Neural crest cell (in vitro differentiated cells): Measurements from ENCODE around the gene CRCP. TPM values are rescaled to one million over a fixed set of nuclear protein-coding genes. Genes with fewer than 3 reads are reported as not detected.
A peak's percentile ranks its signal among the peaks of the same experiment; 100 is the strongest.
"Not testable (repeated sequence)": the region's sequence is repeated elsewhere in the genome, so short reads cannot be mapped to it uniquely, and the experiment has no call there.

ENCODE experiments used
- DNase-seq: peaks from one replicate; pipeline ENCODE4 v3.0.0; 2021; ENCODE audit warnings: low read depth, mixed read lengths, low spot score
- H3K27ac Mint-ChIP-seq: one replicate; pipeline ENCODE4 v1.8.0; 2021; ENCODE audit warnings: mild to moderate bottlenecking, mixed read lengths; ENCODE audit not compliant: unreplicated experiment
- H3K27me3 Mint-ChIP-seq: 2 replicates; pipeline ENCODE4 v1.8.0; 2021; ENCODE audit warnings: low read depth, mild to moderate bottlenecking, mixed read lengths
- H3K36me3 Mint-ChIP-seq: 2 replicates; pipeline ENCODE4 v1.8.0; 2021; ENCODE audit warnings: low read depth, mild to moderate bottlenecking, mixed read lengths
- H3K4me1 Mint-ChIP-seq: 2 replicates; pipeline ENCODE4 v1.8.0; 2021; ENCODE audit warnings: mixed read lengths
- H3K4me3 Mint-ChIP-seq: one replicate; pipeline ENCODE4 v1.8.0; 2021; ENCODE audit warnings: mild to moderate bottlenecking, mixed read lengths
- H3K9me3 Mint-ChIP-seq: 2 replicates; pipeline ENCODE4 v1.8.0; 2021; ENCODE audit warnings: mixed read lengths
- total RNA-seq: library from RNA; stranded (reverse); gene quantifications from 2 replicates; pipeline ENCODE4 v1.2.1, GENCODE V29; 2021
- TF ChIP-seq, protein P1 (sequence below): fragments of 200-600 bp; sonication (generic); conservative IDR thresholded peaks from 2 replicates; pipeline ENCODE4 v1.5.0; 2021; ENCODE audit warnings: antibody characterized with exemption, mild to moderate bottlenecking

The CRCP gene
- total RNA-seq, 1 donor from 2014 or later, result 38.0 TPM

DNA sequence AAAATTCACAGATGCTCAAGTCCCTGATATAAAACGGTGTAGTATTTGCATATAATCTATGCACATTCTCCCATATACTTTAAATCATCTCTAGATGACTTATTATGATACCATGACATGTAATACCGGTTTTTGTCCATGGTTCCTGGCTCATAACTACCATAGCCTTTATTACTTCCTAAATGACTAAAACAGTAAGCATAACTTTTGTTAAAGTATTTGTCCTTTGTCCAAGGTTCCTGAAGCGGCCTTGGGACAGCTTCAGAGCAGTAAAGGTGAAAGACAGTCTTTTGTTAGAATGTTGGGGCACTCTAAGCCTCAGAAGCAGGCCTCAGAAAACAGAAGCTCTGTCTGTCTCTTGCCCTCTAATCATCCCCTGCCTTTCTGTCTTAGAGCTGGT lies 4.0 kb downstream of the CRCP start:
- Mint-ChIP-seq H3K36me3 (peaks cover 5% of the 10 kb centered on the region), H3K9me3 (no peaks in the 10 kb centered on the region), H3K27ac (no peak overlapping the region), H3K4me1 (peaks cover 44% of the 10 kb centered on the region), H3K4me3 (peak overlapping the region; percentile 13), H3K27me3 (no peaks in the 10 kb centered on the region)
- TF ChIP-seq, protein P1, sequence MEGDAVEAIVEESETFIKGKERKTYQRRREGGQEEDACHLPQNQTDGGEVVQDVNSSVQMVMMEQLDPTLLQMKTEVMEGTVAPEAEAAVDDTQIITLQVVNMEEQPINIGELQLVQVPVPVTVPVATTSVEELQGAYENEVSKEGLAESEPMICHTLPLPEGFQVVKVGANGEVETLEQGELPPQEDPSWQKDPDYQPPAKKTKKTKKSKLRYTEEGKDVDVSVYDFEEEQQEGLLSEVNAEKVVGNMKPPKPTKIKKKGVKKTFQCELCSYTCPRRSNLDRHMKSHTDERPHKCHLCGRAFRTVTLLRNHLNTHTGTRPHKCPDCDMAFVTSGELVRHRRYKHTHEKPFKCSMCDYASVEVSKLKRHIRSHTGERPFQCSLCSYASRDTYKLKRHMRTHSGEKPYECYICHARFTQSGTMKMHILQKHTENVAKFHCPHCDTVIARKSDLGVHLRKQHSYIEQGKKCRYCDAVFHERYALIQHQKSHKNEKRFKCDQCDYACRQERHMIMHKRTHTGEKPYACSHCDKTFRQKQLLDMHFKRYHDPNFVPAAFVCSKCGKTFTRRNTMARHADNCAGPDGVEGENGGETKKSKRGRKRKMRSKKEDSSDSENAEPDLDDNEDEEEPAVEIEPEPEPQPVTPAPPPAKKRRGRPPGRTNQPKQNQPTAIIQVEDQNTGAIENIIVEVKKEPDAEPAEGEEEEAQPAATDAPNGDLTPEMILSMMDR, result no peak
- DNase-seq, result no peak

DNA sequence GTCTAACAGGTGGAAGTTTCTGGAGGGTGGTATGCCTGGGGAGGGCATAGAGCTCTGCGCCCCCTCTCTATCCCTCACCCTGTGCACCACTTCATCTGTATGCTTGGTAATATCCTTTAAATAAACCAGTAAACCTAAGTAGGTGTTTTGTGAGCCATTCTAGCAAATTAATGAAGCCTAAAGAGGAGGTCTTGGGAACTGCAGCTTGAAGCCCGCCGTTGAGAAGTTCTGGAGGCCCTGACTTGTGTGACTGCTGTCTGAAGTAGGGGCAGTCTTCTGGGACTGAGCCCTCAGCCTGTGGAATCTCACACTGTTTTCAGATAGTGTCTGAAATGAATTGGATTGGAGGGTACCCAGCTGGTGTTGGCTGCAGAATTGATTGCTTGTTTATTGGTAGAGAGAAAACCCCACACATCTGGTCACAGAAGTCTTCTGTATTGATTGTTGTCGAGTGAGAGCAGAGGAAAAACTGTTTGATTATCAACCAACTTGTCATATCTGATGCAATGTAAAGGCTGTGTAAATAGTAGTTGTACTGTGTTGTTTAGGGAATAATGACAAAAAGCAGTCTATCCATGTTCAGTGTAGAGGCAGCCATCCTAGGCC lies 4.7 kb downstream of the CRCP start:
- Mint-ChIP-seq H3K4me1 (peaks cover 44% of the 10 kb centered on the region), H3K36me3 (peaks cover 5% of the 10 kb centered on the region), H3K27me3 (no peaks in the 10 kb centered on the region), H3K9me3 (no peaks in the 10 kb centered on the region), H3K27ac (no peak overlapping the region), H3K4me3 (peak overlapping the region; percentile 13)
- no peak for DNase-seq
- TF ChIP-seq, protein P1, result no peak

DNA sequence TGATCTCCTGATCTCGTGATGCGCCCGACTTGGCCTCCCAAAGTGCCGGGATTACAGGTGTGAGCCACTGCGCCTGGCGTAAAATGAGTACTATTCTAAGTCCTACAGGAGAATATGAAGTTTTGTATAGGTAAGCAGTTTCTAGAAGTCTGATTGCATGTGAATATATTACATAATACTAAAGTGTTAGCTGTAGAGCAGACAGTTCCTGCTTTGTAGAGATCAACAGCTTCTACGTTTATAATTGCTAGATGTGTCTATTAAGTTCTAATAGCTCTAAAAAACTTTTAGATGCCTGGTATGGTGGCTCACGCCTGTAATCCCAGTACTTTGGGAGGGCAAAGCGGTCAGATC lies 8.5 kb downstream of the CRCP start:
- H3K27ac Mint-ChIP-seq, result no peak overlapping the region
- no peaks in the 10 kb centered on the region for H3K36me3 Mint-ChIP-seq
- DNase-seq, result no peak
- peaks cover 37% of the 10 kb centered on the region for H3K4me1 Mint-ChIP-seq
- TF ChIP-seq, protein P1, result no peak
- H3K9me3 Mint-ChIP-seq, result no peaks in the 10 kb centered on the region
- no peaks in the 10 kb centered on the region for H3K27me3 Mint-ChIP-seq
- H3K4me3 Mint-ChIP-seq, result no peak overlapping the region

DNA sequence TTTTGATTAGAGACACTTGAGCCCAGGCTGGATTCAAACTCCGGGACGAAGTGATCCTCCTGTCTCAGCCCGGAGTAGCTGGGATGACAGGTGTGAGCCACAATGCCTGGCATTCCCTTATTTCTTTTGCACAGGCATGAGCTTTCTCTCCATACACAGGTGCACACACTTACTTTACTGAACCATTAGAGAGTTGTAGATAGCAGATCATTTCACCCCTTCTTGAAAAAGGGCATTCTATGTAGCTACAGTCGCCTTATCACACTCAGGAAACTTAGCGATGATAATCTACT lies 9.9 kb downstream of the CRCP start:
- not testable (repeated sequence) for H3K36me3 Mint-ChIP-seq, DNase-seq, H3K9me3 Mint-ChIP-seq, H3K27ac Mint-ChIP-seq, H3K27me3 Mint-ChIP-seq, H3K4me3 Mint-ChIP-seq
- H3K4me1 Mint-ChIP-seq, result peaks cover 24% of the 10 kb centered on the region

DNA sequence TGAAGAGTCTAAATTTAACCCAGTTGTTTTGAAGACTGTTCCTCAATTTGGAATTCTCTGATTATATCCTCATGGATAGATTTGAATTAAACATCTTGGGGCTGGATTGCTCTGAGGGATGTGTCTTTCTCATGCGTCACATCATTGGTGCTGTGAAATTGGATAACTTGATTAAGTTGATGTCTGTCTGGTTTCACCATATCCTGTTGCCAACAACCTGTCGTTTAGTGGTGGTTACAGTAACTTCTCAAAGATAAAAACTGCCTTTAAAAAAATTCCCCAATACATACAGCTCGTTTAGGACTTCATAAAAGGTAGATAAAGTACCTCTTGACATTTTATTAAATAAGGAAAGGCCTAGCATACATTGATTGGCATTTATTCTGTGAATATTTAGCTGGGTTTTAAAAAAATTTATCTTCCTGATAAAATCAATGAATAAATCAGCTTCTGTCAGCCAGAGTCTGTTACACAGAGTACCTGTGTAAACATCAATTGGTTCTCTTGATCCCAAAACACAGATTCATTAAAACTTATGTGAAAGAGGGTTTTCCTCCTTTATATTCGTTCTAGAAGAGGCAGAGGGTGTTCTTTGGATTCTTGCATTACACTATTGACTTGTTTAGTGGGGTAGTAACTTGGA lies 10.5 kb downstream of the CRCP start:
- no peak for DNase-seq
- Mint-ChIP-seq H3K27me3 (no peaks in the 10 kb centered on the region), H3K9me3 (no peaks in the 10 kb centered on the region), H3K4me3 (no peak overlapping the region), H3K36me3 (no peaks in the 10 kb centered on the region), H3K4me1 (peaks cover 24% of the 10 kb centered on the region), H3K27ac (no peak overlapping the region)
- TF ChIP-seq, protein P1, result no peak

DNA sequence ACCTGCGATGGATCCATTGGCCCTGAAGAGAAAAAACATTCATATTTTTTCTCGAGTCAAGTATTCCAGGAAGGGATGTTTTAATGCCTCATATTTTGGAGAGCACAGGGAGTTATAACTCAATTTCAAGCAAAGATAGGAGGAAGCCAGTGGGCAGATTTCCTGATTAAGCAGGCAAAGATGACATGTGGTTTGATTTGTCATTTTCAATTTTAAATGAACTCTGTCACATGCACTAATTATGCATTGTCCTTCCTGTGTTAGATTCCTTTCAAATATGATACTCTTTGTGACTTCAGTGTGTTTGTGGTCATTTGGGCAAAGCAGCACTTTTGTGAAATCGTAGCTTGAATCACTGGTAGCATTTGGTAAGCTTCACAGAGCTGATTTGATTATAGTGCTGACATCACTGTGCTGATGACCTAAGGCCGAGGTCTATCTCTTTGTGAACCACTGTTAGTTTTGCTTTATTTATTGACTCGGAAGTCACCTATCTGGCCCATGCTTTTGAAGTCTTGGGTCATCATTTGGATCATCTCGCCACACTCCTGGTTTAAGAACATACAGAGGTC lies 11.2 kb downstream of the CRCP start:
- H3K27me3 Mint-ChIP-seq, DNase-seq, H3K36me3 Mint-ChIP-seq, H3K4me3 Mint-ChIP-seq, H3K9me3 Mint-ChIP-seq: not testable (repeated sequence)
- Mint-ChIP-seq H3K27ac (peak overlapping the region; percentile 35), H3K4me1 (peaks cover 24% of the 10 kb centered on the region)

DNA sequence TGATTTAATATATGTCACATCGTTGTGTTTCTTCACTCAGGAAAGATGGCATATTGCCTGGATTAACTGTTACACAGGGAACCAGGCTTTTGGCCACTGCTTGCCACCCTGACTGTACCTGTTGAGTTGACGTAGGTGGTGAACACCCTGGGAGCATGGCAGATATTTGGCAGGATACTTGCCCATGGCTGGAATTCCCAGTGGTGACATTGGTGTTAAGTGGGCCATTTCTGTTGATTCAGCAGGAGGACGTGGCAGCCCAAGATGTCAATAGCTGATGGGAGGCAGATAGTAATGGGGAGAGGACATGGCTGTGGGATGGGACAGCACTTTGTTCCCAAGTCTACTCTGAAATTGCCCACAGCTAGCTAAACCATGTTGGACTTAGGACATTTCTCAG lies 12.5 kb downstream of the CRCP start:
- DNase-seq, H3K9me3 Mint-ChIP-seq, H3K27me3 Mint-ChIP-seq, H3K4me3 Mint-ChIP-seq, H3K36me3 Mint-ChIP-seq: not testable (repeated sequence)
- H3K4me1 Mint-ChIP-seq, result peaks cover 24% of the 10 kb centered on the region
- peak overlapping the region; percentile 19 for H3K27ac Mint-ChIP-seq
